GM23248 (cell line): ENCODE results near the gene TRAPPC11. TPM values are rescaled to one million over a fixed set of nuclear protein-coding genes. Genes with fewer than 3 reads are reported as not detected.

ENCODE experiments used
- DNase-seq: peaks from one replicate; pipeline ENCODE4 v3.0.0-alpha.2; 2015
- H2AFZ ChIP-seq: fragments of 200-600 bp; sonication (generic); 2 replicates; pipeline ENCODE4 v1.6.1; 2016; ENCODE audit warnings: antibody characterized with exemption
- H3F3A ChIP-seq: fragments of 200-600 bp; sonication (generic); 2 replicates; pipeline ENCODE4 v1.6.1; 2016; ENCODE audit warnings: mild to moderate bottlenecking, antibody characterized with exemption, mixed run types; ENCODE audit not compliant: insufficient read depth
- H3K27ac ChIP-seq: fragments of 200-600 bp; sonication (generic); 2 replicates; pipeline ENCODE4 v1.5.1; 2016; ENCODE audit warnings: mild to moderate bottlenecking
- H3K27me3 ChIP-seq: fragments of 200-600 bp; sonication (generic); replicated peaks from 2 replicates; pipeline ENCODE4 v1.6.1; 2016; ENCODE audit warnings: mild to moderate bottlenecking; ENCODE audit not compliant: insufficient read depth
- H3K36me3 ChIP-seq: fragments of 200-600 bp; sonication (generic); 2 replicates; pipeline ENCODE4 v1.6.1; 2016; ENCODE audit warnings: low read depth, mild to moderate bottlenecking
- H3K4me1 ChIP-seq: fragments of 200-600 bp; sonication (generic); 2 replicates; pipeline ENCODE4 v1.6.1; 2016; ENCODE audit warnings: mild to moderate bottlenecking; ENCODE audit not compliant: insufficient read depth
- H3K4me2 ChIP-seq: fragments of 200-600 bp; sonication (generic); one replicate; pipeline ENCODE4 v1.6.1; 2016; ENCODE audit warnings: mild to moderate bottlenecking; ENCODE audit not compliant: unreplicated experiment
- H3K4me3 ChIP-seq: fragments of 200-600 bp; sonication (generic); 2 replicates; pipeline ENCODE4 v1.5.1; 2016; ENCODE audit warnings: mild to moderate bottlenecking
- H3K79me2 ChIP-seq: fragments of 200-600 bp; sonication (generic); 2 replicates; pipeline ENCODE4 v1.6.1; 2016; ENCODE audit warnings: mild to moderate bottlenecking; ENCODE audit not compliant: insufficient read depth
- H3K9ac ChIP-seq: fragments of 200-600 bp; sonication (generic); 2 replicates; pipeline ENCODE4 v1.6.1; 2016; ENCODE audit warnings: mild to moderate bottlenecking
- H3K9me2 ChIP-seq: fragments of 200-600 bp; sonication (generic); 2 replicates; pipeline ENCODE4 v1.6.1; 2016; ENCODE audit warnings: mixed run types, mild to moderate bottlenecking, moderate library complexity; ENCODE audit not compliant: insufficient read depth
- H3K9me3 ChIP-seq: fragments of 200-600 bp; sonication (generic); one replicate; pipeline ENCODE4 v1.6.1; 2017; ENCODE audit warnings: low read depth
- H4K20me1 ChIP-seq: fragments of 200-600 bp; sonication (generic); 2 replicates; pipeline ENCODE4 v1.6.0; 2016; ENCODE audit not compliant: insufficient read depth
- EZH2 ChIP-seq: fragments of 200-600 bp; sonication (generic); IDR thresholded peaks from 2 replicates; pipeline ENCODE4 v1.6.1; 2018; ENCODE audit warnings: antibody characterized with exemption, mild to moderate bottlenecking; ENCODE audit not compliant: insufficient read depth, poor library complexity, severe bottlenecking
- EZH2phosphoT487 ChIP-seq: fragments of 200-600 bp; sonication (generic); IDR thresholded peaks from 2 replicates; pipeline ENCODE4 v1.6.1; 2018; ENCODE audit warnings: antibody characterized with exemption, moderate library complexity, mild to moderate bottlenecking, low read depth; ENCODE audit not compliant: insufficient read depth
- WGBS, 2 experiments: methylation state at CpG; one replicate each; pipeline ENCODE4 v1.1.6; 2015 to 2017; ENCODE audit warnings: low lambda C conversion rate in 2 of 2, low coverage in 1 of 2; ENCODE audit errors: missing lambda C conversion rate in 2 of 2; 5-methylcytosine and 5-hydroxymethylcytosine counted together
- in situ Hi-C: fragments of 300-500 bp; cut with MboI; formaldehyde crosslinking; loops from 2 replicates; pipeline ENCODE4 v1.15.0; 2020
- polyA plus RNA-seq: library from polyadenylated mRNA; unstranded; fragments of >200 nt; fragmentation: Nextera tagmentation; extraction: Ambion mirVana; gene quantifications from 2 replicates; pipeline ENCODE4 v1.2.1, GENCODE V29; 2016
- total RNA-seq: library from RNA; depleted of rRNA; stranded (reverse); fragments of >200 nt; shearing (Covaris generic); gene quantifications from 2 replicates; pipeline ENCODE4 v1.2.3, GENCODE V29; 2014; rRNA removed

TRAPPC11 gene
- 33.9 and 50.5 TPM in 2 replicates for total RNA-seq
- polyA plus RNA-seq, result 17.2 and 18.0 TPM in 2 replicates

DNA sequence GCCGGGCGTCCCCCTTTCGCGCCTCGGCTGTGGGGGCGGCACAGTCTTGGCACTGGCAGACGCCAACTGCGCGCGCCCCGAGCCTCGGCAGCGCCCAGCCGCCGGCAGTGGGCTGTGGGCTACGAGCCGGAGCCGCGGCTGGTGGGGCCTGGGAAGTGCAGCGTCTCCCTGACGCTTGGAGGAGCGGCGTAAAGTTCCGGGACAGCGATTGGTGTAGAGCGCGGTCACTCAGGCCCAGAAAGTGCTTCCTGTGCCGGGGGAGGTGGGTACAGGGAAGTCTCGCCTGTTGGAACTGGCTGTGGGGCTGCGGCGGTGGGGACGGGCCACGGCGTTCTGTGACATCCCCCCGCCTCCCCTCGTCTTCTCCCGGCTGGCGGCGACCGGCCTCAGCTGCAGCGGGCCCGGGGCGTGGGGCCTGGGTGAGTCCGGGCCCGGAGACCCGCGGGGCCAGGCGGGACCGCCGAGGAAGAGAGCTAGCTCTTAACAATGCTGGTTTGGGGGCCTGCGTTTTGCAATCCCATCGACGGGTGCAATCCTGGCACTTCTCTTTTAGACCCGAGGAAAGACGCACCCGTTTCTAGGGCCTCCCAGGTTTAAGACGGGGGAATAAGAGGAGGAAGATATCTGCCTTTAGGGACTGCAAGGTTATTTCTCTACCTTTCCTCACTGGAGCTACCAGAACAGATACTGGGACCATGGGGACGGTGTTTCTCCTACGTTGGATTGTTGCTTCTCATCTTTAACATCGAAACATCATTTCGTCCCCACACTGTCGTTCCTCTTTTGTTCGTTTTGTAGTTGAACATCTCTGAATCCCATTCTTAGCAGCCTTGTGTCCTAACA, at the start of gene TRAPPC11, which contains the start of gene RWDD4:
TSS of gene TRAPPC11 (plus strand) at position 265 of the 843 bp plus-strand sequence. CDS start 4,575 bp downstream, outside the sequence.
TSS of gene RWDD4 (minus strand) at position 157 of the 843 bp plus-strand sequence. CDS start 233 bp downstream, outside the sequence.
- H3K9ac ChIP-seq, result peak within 1 kb of the TSS; percentile 97
- H3K27me3 ChIP-seq, result no peaks in the 10 kb centered on the region
- peaks cover 86% of the 10 kb centered on the region for H3K79me2 ChIP-seq
- no peaks in the 10 kb centered on the region for H3K9me3 ChIP-seq
- peak within 1 kb of the TSS; percentile 88 for H3K27ac ChIP-seq
- 1% methylated on average over 53 to 59 of the region's 63 CpGs for WGBS, 2 experiments
- H4K20me1 ChIP-seq, result no peaks in the 10 kb centered on the region
- DNase-seq, result peak; percentile 98
- in situ Hi-C loops, result no loop called here
- H3K4me2 ChIP-seq, result peak within 1 kb of the TSS; percentile 98
- H3F3A ChIP-seq, result peaks cover 12% of the 10 kb centered on the region; the same call in 1 of the 2 replicates
- peak within 1 kb of the TSS; percentile 90 for H2AFZ ChIP-seq
- peak within 1 kb of the TSS; percentile 85 for H3K4me3 ChIP-seq
- no peaks in the 10 kb centered on the region for H3K36me3 ChIP-seq
- peaks cover 18% of the 10 kb centered on the region; the same call in 1 of the 2 replicates for H3K4me1 ChIP-seq
- no peaks in the 10 kb centered on the region for H3K9me2 ChIP-seq
- no peak for TF ChIP-seq EZH2
- no peak for TF ChIP-seq EZH2phosphoT487

DNA sequence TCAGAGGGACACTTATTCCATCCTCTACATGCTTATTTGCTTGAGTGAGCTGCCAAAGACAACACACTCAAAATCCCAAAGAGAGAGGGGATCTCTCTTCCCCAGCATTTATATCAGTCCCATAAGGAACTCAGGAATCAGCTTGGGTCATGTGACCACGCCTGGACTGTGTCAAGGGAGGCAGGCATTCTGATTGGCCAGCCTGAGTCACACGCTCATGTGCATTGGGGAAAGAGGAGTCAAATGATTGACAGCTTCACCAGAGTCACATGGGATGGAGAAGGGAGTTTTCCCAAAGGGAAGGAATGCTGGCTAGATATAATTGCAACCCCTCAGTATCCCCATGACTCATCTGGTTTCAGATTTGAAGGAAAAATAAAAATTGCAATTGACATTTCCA, 49.1 kb upstream of the TRAPPC11 start:
- H3K36me3 ChIP-seq, result no peaks in the 10 kb centered on the region
- 72 to 79% methylated on average over 2 of the region's 2 CpGs for WGBS, 2 experiments
- no peaks in the 10 kb centered on the region for H3K9me3 ChIP-seq
- in situ Hi-C loops, result no loop called here
- no peak overlapping the region for H3K9ac ChIP-seq
- H3K9me2 ChIP-seq, result no peaks in the 10 kb centered on the region
- no peaks in the 10 kb centered on the region for H4K20me1 ChIP-seq
- no peaks in the 10 kb centered on the region for H3F3A ChIP-seq
- H3K4me2 ChIP-seq, result no peak overlapping the region
- H3K79me2 ChIP-seq, result no peaks in the 10 kb centered on the region
- no peak overlapping the region for H3K4me3 ChIP-seq
- DNase-seq, result no peak
- H3K27me3 ChIP-seq, result peaks cover 8% of the 10 kb centered on the region; the same call in 1 of the 2 replicates
- no peak overlapping the region for H2AFZ ChIP-seq
- H3K27ac ChIP-seq, result no peak overlapping the region
- TF ChIP-seq EZH2phosphoT487 (no peak), EZH2 (no peak)
- no peaks in the 10 kb centered on the region for H3K4me1 ChIP-seq

- Histone ChIP-seq H3K27me3 (peaks cover 8% of the 10 kb centered on the region; the same call in 1 of the 2 replicates), H4K20me1 (no peaks in the 10 kb centered on the region), H3K9me2 (no peaks in the 10 kb centered on the region), H3K4me3 (no peak overlapping the region), H2AFZ (no peak overlapping the region), H3K9me3 (no peaks in the 10 kb centered on the region), H3K36me3 (no peaks in the 10 kb centered on the region), H3K4me1 (no peaks in the 10 kb centered on the region), H3K4me2 (no peak overlapping the region), H3K27ac (no peak overlapping the region), H3K79me2 (no peaks in the 10 kb centered on the region), H3K9ac (no peak overlapping the region), H3F3A (no peaks in the 10 kb centered on the region)
- in situ Hi-C loops, result no loop called here
- TF ChIP-seq EZH2phosphoT487 (no peak), EZH2 (no peak)
- WGBS, 2 experiments, result 59 to 60% methylated on average over 7 of the region's 7 CpGs
- DNase-seq, result peak; percentile 15
These were observed 48.5 kb upstream of the TRAPPC11 start for GRCh38 chr4:183610613-183611012.

GRCh38 chr4:183611210-183611830, 47.8 kb upstream of the TRAPPC11 start:
- no peaks in the 10 kb centered on the region for H3K9me2 ChIP-seq
- DNase-seq, result no peak
- no peaks in the 10 kb centered on the region for H4K20me1 ChIP-seq
- no peaks in the 10 kb centered on the region for H3F3A ChIP-seq
- no peak overlapping the region for H3K9ac ChIP-seq
- H3K9me3 ChIP-seq, result no peaks in the 10 kb centered on the region
- in situ Hi-C loops, result no loop called here
- no peak overlapping the region for H2AFZ ChIP-seq
- H3K36me3 ChIP-seq, result no peaks in the 10 kb centered on the region
- H3K27me3 ChIP-seq, result peaks cover 8% of the 10 kb centered on the region; the same call in 1 of the 2 replicates
- TF ChIP-seq EZH2phosphoT487, result no peak
- TF ChIP-seq EZH2, result no peak
- H3K79me2 ChIP-seq, result no peaks in the 10 kb centered on the region
- H3K27ac ChIP-seq, result no peak overlapping the region
- H3K4me1 ChIP-seq, result no peaks in the 10 kb centered on the region
- no peak overlapping the region for H3K4me3 ChIP-seq
- no peak overlapping the region for H3K4me2 ChIP-seq
- 80 to 83% methylated on average over 15 of the region's 15 CpGs for WGBS, 2 experiments
